Natural killer cell (primary cell): ENCODE data around the gene FAM234A. TPM values are rescaled to one million over a fixed set of nuclear protein-coding genes. Genes with fewer than 3 reads are reported as not detected.
A peak's percentile ranks its signal among the peaks of the same experiment; 100 is the strongest.

Experiments used
- ATAC-seq, 3 donors: fragments of 150-1000 bp in 2 of 3; fragments of 200-7000 bp in 1 of 3; cut with Tn5 transposase; 1 replicate in 1 of 3; 2 replicates in 2 of 3; pipeline ENCODE4 v1.10.0; 2021; ENCODE audit warnings: mild to moderate bottlenecking in 2 of 3, moderate library complexity in 2 of 3
- DNase-seq, 2 donors: peaks; one replicate each; pipeline versions ENCODE4 v3.0.0 to v3.0.0-alpha.2; 2013 to 2021; ENCODE audit warnings: mixed read lengths in 1 of 2
- H3K27ac ChIP-seq: one replicate; pipeline ENCODE4 v1.5.1; 2013; ENCODE audit warnings: mild to moderate bottlenecking, low read length
- H3K27me3 ChIP-seq: one replicate; pipeline ENCODE4 v1.6.1; 2013; ENCODE audit warnings: low read length; ENCODE audit not compliant: control insufficient read depth, insufficient read depth
- H3K36me3 ChIP-seq: one replicate; pipeline ENCODE4 v1.6.1; 2013; ENCODE audit warnings: low read length; ENCODE audit not compliant: control insufficient read depth, insufficient read depth
- H3K4me1 ChIP-seq: one replicate; pipeline ENCODE4 v1.6.1; 2013; ENCODE audit warnings: low read length; ENCODE audit not compliant: control insufficient read depth, insufficient read depth
- H3K4me3 ChIP-seq: one replicate; pipeline ENCODE4 v1.5.1; 2013; ENCODE audit warnings: low read length
- H3K9me3 ChIP-seq: one replicate; pipeline ENCODE4 v1.6.1; 2013; ENCODE audit warnings: low read length; ENCODE audit not compliant: control insufficient read depth, insufficient read depth
- H3K27ac Mint-ChIP-seq, 2 donors: one replicate each; pipeline ENCODE4 v1.8.0; 2022; ENCODE audit warnings: mild to moderate bottlenecking in 2 of 2, mixed read lengths in 2 of 2, moderate library complexity in 1 of 2
- H3K27me3 Mint-ChIP-seq, 2 donors: one replicate each; pipeline ENCODE4 v1.8.0; 2022; ENCODE audit warnings: low read depth in 2 of 2, mixed read lengths in 2 of 2
- H3K36me3 Mint-ChIP-seq: one replicate; pipeline ENCODE4 v1.8.0; 2022; ENCODE audit warnings: mixed read lengths
- H3K4me1 Mint-ChIP-seq, 2 donors: one replicate each; pipeline ENCODE4 v1.8.0; 2022; ENCODE audit warnings: mixed read lengths in 2 of 2
- H3K4me3 Mint-ChIP-seq: one replicate; pipeline ENCODE4 v1.8.0; 2022; ENCODE audit warnings: mild to moderate bottlenecking, moderate library complexity, mixed read lengths
- H3K9me3 Mint-ChIP-seq, 2 donors: one replicate each; pipeline ENCODE4 v1.8.0; 2022; ENCODE audit warnings: mixed read lengths in 2 of 2
- WGBS: methylation state at CpG from one replicate; pipeline ENCODE4 v1.1.7; 2013; ENCODE audit warnings: missing lambda C conversion rate; ENCODE audit not compliant: insufficient coverage; 5-methylcytosine and 5-hydroxymethylcytosine counted together
- intact Hi-C: fragments of 100-400 bp; cut with micrococcal nuclease; formaldehyde crosslinking; loops from one replicate; pipeline ENCODE4 v1.14.2; 2022
- total RNA-seq, 4 donors: library from RNA; stranded (reverse); fragments of 120-200 nt in 1 of 4; gene quantifications; one replicate each; pipeline versions ENCODE4 v1.2.3 to v1.2.4, GENCODE V29; 2013 to 2022
- TF ChIP-seq, protein P1 (sequence below): fragments of 200-600 bp; IDR thresholded peaks from one replicate; pipeline ENCODE4 v1.8.0; 2022; ENCODE audit warnings: antibody characterized with exemption

FAM234A gene
- total RNA-seq, 3 donors from 2014 or later (not counting 1 experiment from before 2014, with no cell fraction given): 32.4 to 42.6 (median 40.7) TPM

DNA sequence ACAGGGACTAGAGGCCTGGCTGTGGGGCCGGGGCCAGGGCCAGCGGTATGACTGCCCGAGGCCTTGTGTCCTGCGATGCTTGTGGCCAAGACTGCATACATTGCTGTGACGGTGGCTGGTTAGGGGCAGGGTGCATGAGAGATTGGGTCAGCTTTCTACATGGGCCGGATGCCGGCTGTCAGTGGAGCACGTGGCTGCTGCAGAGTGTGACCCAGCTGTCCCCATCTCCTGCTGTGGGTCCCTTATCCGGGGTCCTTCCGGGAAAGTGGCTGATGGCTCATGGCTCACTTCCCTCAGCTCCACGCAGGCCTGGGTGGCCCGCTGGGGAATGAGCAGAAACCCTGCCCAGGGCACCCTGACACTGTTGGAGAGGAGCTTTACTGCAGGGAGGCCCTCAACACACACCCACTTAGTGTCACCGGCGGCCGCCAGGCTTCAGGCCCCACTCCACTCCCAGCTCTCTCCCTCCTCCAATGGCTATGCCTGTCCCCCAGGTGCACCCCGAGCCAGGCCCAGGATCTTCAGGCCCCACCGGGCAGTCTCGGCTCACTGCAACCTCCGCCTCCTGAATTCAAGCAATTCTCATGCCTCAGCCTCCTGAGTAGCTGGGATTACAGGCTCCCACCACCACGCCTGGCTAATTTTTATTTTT lies 41.9 kb downstream of the FAM234A start:
- TF ChIP-seq, protein P1, sequence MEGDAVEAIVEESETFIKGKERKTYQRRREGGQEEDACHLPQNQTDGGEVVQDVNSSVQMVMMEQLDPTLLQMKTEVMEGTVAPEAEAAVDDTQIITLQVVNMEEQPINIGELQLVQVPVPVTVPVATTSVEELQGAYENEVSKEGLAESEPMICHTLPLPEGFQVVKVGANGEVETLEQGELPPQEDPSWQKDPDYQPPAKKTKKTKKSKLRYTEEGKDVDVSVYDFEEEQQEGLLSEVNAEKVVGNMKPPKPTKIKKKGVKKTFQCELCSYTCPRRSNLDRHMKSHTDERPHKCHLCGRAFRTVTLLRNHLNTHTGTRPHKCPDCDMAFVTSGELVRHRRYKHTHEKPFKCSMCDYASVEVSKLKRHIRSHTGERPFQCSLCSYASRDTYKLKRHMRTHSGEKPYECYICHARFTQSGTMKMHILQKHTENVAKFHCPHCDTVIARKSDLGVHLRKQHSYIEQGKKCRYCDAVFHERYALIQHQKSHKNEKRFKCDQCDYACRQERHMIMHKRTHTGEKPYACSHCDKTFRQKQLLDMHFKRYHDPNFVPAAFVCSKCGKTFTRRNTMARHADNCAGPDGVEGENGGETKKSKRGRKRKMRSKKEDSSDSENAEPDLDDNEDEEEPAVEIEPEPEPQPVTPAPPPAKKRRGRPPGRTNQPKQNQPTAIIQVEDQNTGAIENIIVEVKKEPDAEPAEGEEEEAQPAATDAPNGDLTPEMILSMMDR: no peak
- Histone ChIP-seq H3K27ac (no peak overlapping the region), H3K9me3 (no peaks in the 10 kb centered on the region), H3K4me1 (peaks cover 32% of the 10 kb centered on the region), H3K36me3 (no peaks in the 10 kb centered on the region), H3K27me3 (peaks cover 25% of the 10 kb centered on the region), H3K4me3 (no peak overlapping the region)
- Mint-ChIP-seq H3K27me3 (peaks cover 0 to 19% of the 10 kb centered on the region in 2 donors), H3K4me3 (peak overlapping the region; percentile 67), H3K4me1 (peaks cover 6 to 15% of the 10 kb centered on the region in 2 donors), H3K9me3 (no peaks in the 10 kb centered on the region), H3K36me3 (no peaks in the 10 kb centered on the region), H3K27ac (no peak overlapping the region)
- ATAC-seq (no peak), DNase-seq (no peak)
- WGBS: 94% methylated on average over 20 of the region's 20 CpGs
- intact Hi-C loops: no loop called here

DNA sequence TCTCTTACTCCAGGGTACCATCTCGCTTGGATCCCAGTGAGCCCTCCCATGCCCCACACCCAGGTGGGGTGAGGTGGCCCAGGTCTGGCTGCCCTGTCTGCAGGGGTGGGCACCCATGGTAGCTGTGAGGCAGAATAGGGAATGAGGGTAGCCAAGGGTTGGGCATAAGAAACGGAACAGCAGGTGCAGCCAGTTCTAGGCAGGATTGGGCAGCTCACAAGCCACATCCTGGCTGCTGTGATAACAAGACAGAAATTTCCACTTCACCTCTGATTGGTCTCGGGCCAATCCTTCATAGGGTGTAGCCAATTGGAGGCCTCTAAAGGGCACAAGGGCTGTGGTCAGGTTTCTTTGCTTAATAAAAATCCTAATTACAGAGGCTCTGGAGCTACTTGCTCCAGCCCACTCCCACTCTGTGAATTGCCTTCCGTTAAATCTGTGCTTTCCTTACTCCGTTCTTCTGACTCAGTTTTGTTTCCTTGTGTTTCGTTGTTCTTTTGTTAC lies 44.3 kb downstream of the FAM234A start:
- H3K4me3 ChIP-seq: no peak overlapping the region
- TF ChIP-seq, protein P1: no peak
- 49% methylated on average over 6 of the region's 6 CpGs for WGBS
- Mint-ChIP-seq H3K4me1 (peaks cover 6 to 15% of the 10 kb centered on the region in 2 donors), H3K36me3 (no peaks in the 10 kb centered on the region), H3K4me3 (peak overlapping the region; percentile 0), H3K9me3 (no peaks in the 10 kb centered on the region), H3K27ac (no peak overlapping the region), H3K27me3 (peaks cover 0 to 19% of the 10 kb centered on the region in 2 donors)
- DNase-seq (peak in 1 of 2 donors; percentile 71), ATAC-seq (peak; percentile 24 to 87 (median 65))
- no peak overlapping the region for H3K27ac ChIP-seq
- peaks cover 26% of the 10 kb centered on the region for H3K27me3 ChIP-seq
- H3K4me1 ChIP-seq: peaks cover 32% of the 10 kb centered on the region
- no peaks in the 10 kb centered on the region for H3K9me3 ChIP-seq
- H3K36me3 ChIP-seq: no peaks in the 10 kb centered on the region
- intact Hi-C loops: no loop called here

DNA sequence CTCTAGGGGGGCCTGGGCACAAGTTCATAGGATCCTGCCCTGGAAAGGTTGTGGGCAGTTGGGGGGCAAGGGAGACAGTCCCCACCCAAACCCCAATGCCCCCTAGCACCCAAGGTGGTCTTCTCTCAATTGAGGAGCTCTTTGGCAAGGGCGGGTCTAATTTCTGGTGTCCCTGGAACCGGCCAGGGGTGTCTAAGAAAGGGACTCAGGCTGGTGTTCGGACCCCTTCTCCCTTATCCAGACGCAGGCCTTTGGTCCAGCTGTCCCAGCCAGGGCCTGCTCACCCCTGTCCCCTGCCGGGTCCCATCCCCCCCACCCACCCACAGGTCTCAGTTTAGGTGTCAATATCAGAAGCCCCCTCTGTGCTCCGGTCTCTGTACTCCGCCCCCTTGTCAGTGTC lies 44.9 kb downstream of the FAM234A start:
- no peak for DNase-seq
- H3K4me1 Mint-ChIP-seq: peaks cover 6 to 15% of the 10 kb centered on the region in 2 donors
- H3K36me3 ChIP-seq: no peaks in the 10 kb centered on the region
- H3K4me1 ChIP-seq: peaks cover 32% of the 10 kb centered on the region
- H3K9me3 Mint-ChIP-seq: no peaks in the 10 kb centered on the region
- H3K27ac ChIP-seq: no peak overlapping the region
- intact Hi-C loops: no loop called here
- no peak overlapping the region for H3K4me3 ChIP-seq
- no peak overlapping the region for H3K27ac Mint-ChIP-seq
- no peaks in the 10 kb centered on the region for H3K9me3 ChIP-seq
- no peak for ATAC-seq
- WGBS: 78% methylated on average over 7 of the region's 7 CpGs
- peak overlapping the region; percentile 36 for H3K4me3 Mint-ChIP-seq
- H3K36me3 Mint-ChIP-seq: no peaks in the 10 kb centered on the region
- H3K27me3 Mint-ChIP-seq: peaks cover 0 to 19% of the 10 kb centered on the region in 2 donors
- peaks cover 23% of the 10 kb centered on the region for H3K27me3 ChIP-seq
- TF ChIP-seq, protein P1: no peak
